Measurements from ENCODE around the gene PDCD11.
A peak's percentile ranks its signal among the peaks of the same experiment; 100 is the strongest.
"Not testable (repeated sequence)": the region's sequence is repeated elsewhere in the genome, so short reads cannot be mapped to it uniquely, and the experiment has no call there.

PDCD11 gene

DNA sequence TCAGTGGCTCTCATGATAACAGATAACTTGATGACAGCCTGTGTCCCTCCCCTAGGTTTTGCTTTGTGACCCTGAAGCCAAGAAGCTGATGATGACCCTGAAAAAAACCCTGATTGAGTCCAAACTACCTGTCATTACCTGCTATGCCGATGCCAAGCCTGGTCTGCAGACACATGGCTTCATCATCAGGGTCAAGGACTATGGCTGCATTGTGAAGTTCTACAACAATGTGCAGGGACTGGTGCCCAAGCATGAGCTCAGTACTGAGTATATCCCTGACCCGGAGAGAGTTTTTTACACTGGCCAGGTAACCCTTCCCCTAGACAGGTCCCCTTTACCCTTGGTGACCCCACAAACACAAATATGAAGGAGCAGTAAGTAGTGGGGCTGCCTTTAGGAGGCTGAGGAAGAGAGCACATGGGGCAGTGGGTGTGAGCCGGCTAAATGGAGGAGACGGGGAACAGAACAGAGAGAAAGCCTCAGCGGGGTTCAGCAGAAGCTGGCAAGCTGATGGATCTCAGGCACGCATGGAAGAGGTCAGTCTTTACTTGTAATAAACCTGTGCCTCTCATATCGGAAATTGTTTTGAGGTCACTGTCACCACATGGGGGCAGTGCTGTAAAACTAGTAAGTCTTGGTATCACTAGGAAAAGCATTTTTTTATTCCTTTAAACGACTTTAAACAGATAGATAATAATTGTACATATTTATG is 20.2 kb downstream of the PDCD11 start:
- DNase-seq, result peak in 5 of 10 donors; percentile 33 to 59 (median 43)
- intact Hi-C loops (cut with DNase I), result loop anchor here (2.0 kb wide), 1 partner anchor 68 kb away; no protein-coding TSS in a partner anchor

- intact Hi-C loops (cut with DNase I), result loop anchor here (2.0 kb wide), 1 partner anchor 68 kb away; no protein-coding TSS in a partner anchor
- DNase-seq, result not testable (repeated sequence)
These were observed 20.7 kb downstream of the PDCD11 start for GRCh38 chr10:103417148-103417469.

- no peak for DNase-seq
- intact Hi-C loops (cut with DNase I), result loop anchor here (2.0 kb wide), 1 partner anchor 67 kb away; no protein-coding TSS in a partner anchor
These were observed 21.2 kb downstream of the PDCD11 start for GRCh38 chr10:103417601-103418000.

DNA sequence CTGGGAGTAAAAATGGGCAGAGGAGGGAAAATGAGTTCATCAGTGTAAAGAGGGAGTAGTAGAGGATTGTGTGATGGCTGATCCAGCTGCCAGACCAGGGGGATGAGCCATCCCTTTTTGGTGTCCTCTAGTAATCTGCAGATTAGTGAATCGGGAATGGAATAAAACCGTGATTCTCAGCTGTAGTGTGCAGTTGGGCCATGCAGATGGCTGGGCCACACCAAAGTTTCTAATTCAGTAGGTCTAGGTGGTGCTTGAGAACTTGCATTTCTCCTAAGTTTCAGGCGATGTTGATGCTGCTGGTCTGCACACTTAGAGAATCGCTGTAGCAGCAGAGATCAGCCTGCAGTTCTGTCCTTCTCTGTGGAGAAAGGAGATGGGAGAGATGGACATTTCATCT is 22.7 kb downstream of the PDCD11 start:
- DNase-seq, result no peak
- intact Hi-C loops (cut with DNase I), result no loop called here

- DNase-seq, result no peak
These were observed 27.3 kb downstream of the PDCD11 start for GRCh38 chr10:103423748-103424147.

GRCh38 chr10:103427866-103428265 is 31.4 kb downstream of the PDCD11 start:
- intact Hi-C loops (cut with DNase I), result no loop called here
- DNase-seq, result no peak

More at GRCh38 chr10:103423748-103424147, 27.3 kb downstream of the PDCD11 start:
- intact Hi-C loops (cut with DNase I), result no loop called here

DNA sequence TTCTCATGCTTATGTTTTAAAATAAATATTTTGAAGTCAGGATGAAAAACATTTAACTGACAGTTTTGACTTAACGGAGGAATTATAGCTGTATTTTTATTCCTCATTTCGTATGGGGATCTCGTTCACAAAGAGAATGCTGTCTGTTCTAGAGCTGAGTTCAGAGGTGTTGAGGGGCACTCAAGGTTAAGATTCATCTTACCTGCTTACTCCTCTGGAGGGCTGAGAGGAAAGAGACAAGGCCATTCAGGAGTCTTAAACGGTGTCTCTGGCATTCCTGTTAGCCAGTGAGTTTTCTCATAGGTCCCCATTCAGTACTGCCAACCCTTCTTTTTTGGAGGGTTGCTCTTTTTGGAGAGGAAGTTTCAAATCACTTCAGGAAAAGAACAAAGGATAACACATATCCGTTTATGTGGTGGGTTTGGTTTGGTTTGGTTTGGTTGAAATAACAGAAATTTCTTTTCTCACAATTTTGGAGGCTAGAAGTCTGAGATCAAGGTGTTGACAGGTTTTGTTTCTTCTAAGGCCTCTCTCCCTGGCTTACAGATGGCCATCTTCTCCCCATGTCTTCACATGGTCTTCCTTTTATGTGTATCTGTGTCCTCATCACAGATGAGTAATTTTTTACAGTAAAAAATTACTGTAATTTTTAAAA is 32.7 kb downstream of the PDCD11 start:
- intact Hi-C loops (cut with DNase I), result no loop called here
- DNase-seq, result no peak

- intact Hi-C loops (cut with DNase I), result no loop called here
- DNase-seq, result no peak
These were observed 33.2 kb downstream of the PDCD11 start for GRCh38 chr10:103429647-103430046.

- intact Hi-C loops (cut with DNase I), result no loop called here
- DNase-seq, result no peak
These were observed 35.5 kb downstream of the PDCD11 start for GRCh38 chr10:103431902-103432301.

DNA sequence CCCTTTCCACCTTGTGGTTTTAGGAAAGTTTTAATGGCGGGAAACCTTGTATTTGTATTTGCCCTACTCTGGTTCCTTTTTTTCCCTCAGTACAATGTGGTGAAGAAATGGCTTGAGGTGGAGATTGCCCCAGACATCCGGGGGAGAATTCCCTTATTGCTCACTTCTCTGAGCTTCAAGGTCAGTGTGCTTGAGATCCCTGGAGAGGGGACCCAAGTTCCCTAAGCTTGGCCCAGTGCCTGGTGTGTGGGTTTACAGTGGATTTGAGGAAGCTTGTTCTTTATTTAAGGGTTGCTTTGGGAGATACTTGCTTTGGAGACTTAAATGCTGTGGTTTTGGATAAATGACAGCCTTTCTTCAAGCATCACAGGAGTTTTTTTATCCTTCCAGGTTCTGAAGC is 37.4 kb downstream of the PDCD11 start:
- DNase-seq, result no peak
- intact Hi-C loops (cut with DNase I), result no loop called here

DNA sequence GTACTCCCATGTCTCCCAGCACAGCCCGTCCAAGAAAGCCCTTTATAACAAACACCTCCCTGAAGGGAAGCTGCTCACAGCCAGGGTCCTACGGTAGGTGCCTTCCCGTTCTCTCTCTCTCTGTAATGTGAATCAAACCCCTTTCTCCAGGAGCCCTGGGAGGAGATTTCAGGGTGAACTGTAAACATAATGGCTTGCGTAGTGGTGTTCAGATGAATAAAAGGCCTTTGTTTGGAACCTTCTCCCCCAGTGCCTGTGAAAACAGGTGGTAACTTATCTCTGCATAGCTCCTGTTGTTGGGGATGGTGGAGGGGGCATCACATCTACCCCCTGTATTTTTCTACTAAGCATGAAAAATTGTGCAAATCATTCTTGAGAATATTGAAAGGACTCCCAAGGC is 43.4 kb downstream of the PDCD11 start:
- intact Hi-C loops (cut with DNase I), result no loop called here
- DNase-seq, result no peak

DNA sequence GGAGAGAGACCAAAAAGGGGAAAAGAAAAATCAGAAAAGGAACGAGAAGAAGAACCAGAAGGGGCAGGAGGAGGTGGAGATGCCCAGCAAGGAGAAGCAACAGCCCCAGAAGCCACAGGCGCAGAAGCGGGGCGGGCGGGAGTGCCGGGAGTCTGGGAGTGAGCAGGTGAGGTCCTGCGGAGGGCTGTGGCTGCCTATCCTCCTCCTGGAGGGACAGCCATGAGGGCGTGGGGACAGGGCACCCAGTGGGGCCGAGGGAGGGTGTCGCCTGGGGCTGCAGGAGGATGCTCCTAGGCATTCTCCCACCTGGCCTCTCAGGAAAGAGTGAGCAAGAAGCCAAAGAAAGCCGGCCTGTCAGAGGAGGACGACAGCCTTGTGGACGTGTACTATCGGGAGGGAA is 44.0 kb downstream of the PDCD11 start:
- intact Hi-C loops (cut with DNase I), result no loop called here
- DNase-seq, result peak in 2 of 10 donors; percentile 75 to 80

- intact Hi-C loops (cut with DNase I), result no loop called here
These were observed 44.8 kb downstream of the PDCD11 start for GRCh38 chr10:103441206-103441605.

DNA sequence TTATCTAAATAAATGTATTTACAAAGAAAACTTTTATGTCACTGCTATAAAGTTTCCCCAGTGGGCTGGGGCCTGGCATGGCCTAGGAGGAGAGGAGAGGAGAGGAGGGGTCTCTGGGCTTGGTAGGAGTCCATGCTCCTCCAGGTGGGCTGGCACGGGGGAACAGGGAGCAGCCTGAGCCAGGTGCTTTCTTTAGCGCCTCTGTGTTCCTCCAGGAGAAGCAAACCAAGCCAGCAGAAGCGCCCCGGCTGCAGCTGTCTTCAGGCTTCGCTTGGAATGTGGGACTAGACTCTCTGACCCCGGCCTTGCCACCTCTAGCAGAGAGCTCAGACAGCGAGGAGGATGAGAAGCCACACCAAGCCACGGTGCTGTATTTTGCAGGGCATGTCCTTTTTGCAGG is 45.2 kb downstream of the PDCD11 start:
- DNase-seq, result peak in 2 of 10 donors; percentile 67 to 75
- intact Hi-C loops (cut with DNase I), result no loop called here

More at GRCh38 chr10:103441206-103441605, 44.8 kb downstream of the PDCD11 start:
- DNase-seq, result peak in 2 of 10 donors; percentile 28 to 52

GRCh38 chr10:103442031-103442461 is 45.6 kb downstream of the PDCD11 start:
- DNase-seq, result peak in 4 of 10 donors; percentile 34 to 89 (median 64)
- intact Hi-C loops (cut with DNase I), result no loop called here

DNA sequence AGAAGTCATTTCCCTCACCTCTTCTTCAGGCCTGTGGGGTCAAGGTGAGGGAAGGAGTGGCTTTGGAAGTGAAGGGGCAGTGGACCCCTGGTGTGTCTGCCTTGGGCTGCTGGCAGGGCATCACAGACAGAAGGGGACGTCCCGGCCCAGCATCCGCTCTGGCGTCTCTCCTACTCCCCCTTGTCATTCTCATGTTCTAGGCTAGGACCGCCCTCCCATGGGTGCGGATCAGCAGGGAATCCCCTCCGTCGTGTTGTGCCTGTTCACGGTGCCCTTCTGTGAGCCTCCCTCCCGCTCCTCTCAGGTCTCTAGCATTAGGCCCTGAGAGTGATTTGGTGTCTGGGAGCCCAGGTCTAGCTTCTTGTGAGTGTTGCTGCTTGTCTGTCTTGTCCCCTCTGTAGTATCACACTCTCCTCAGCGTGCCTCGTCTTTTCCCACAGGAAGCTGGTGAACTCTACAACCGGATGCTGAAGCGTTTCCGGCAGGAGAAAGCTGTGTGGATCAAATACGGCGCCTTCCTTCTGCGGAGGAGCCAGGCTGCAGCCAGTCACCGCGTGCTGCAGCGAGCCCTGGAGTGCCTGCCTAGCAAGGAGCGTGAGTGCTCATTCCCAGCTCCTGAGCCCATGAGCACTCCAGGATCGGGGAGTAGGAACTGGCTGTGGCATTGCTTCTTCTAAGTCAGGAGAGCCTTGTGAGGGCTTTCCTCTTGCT is 47.2 kb downstream of the PDCD11 start:
- DNase-seq, result peak in 2 of 10 donors; percentile 45 to 79
- intact Hi-C loops (cut with DNase I), result no loop called here

- intact Hi-C loops (cut with DNase I), result no loop called here
- DNase-seq, result peak in 3 of 10 donors; percentile 26 to 70 (median 47)
These were observed 48.1 kb downstream of the PDCD11 start for GRCh38 chr10:103444478-103444877.

DNA sequence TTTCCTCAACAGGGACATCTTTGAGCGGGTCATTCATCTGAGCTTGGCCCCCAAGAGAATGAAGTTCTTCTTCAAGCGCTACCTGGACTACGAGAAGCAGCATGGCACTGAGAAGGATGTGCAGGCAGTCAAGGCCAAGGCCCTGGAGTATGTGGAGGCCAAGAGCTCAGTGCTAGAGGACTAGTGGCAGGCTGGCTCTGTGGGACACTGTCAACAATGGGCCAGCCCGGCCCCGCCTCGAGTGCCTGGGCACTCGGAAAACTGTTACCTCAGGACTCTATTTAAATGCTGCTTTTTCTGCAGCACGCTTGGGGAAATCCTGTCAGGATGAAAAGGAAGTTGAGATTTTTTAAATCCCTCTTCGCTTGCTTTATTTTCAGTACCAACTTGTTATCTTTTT is 48.9 kb downstream of the PDCD11 start:
- intact Hi-C loops (cut with DNase I), result no loop called here
- DNase-seq, result peak in 3 of 10 donors; percentile 6 to 50 (median 47)

GRCh38 chr10:103445767-103446567 is 49.5 kb downstream of the PDCD11 start:
- intact Hi-C loops (cut with DNase I), result no loop called here
- peak in 2 of 10 donors; percentile 60 to 65 for DNase-seq

DNA sequence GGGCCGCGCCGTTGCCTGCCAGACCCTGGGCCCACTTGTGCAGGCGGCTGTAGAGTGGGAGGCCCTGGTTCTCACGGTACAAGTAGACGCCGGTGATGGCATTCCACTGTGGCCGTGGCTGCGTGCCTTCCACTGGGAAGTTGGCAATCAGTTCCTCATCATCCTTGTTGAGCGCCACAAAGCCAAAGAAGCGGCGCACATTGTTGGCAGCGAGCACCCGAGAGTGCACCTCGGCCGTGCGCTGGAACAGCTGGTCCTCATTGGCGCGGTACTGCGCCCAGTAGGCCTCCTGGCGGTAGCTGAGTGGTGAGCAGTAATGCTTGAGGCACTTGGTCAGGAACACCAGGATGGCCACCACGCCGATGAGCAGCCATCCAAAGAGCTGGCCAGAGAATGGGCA is 50.8 kb downstream of the PDCD11 start:
- DNase-seq, result peak in 1 of 10 donors; percentile 80
- intact Hi-C loops (cut with DNase I), result no loop called here
